Activated CD8-positive, alpha-beta T cell treated with anti-CD3 and anti-CD28 coated beads, Interleukin-2, amount 10 ng/mL, durations not matched to agents 7 days and 5 days (primary cell): ENCODE results near the gene TACR2. TPM values are rescaled to one million over a fixed set of nuclear protein-coding genes. Genes with fewer than 3 reads are reported as not detected.

Experiments used
- ATAC-seq: fragments of 150-1000 bp; cut with Tn5 transposase; one replicate; pipeline ENCODE4 v1.10.0; 2021; ENCODE audit warnings: moderate library complexity
- CTCF ChIA-PET: fragments of 350-600 bp; sonication (Branson Sonifier 250); formaldehyde crosslinking; loops from one replicate; lab custom pipeline; 2021; ENCODE audit warnings: antibody characterized with exemption; lab: Charles Lee
- POLR2A ChIA-PET: fragments of 350-600 bp; sonication (Branson Sonifier 250); formaldehyde crosslinking; loops from one replicate; lab custom pipeline; 2021; ENCODE audit warnings: antibody characterized with exemption; lab: Charles Lee
- DNase-seq: peaks from one replicate; pipeline ENCODE4 v3.0.0-alpha.2; 2020
- H3K27ac Mint-ChIP-seq: one replicate; pipeline ENCODE4 v1.8.0; 2021; ENCODE audit warnings: mild to moderate bottlenecking, mixed read lengths
- H3K27me3 Mint-ChIP-seq: one replicate; pipeline ENCODE4 v1.8.0; 2021; ENCODE audit warnings: low read depth, mixed read lengths
- H3K36me3 Mint-ChIP-seq: one replicate; pipeline ENCODE4 v1.8.0; 2021; ENCODE audit warnings: low read depth, mixed read lengths
- H3K4me1 Mint-ChIP-seq: one replicate; pipeline ENCODE4 v1.8.0; 2021; ENCODE audit warnings: low read depth, mixed read lengths
- H3K4me3 Mint-ChIP-seq: one replicate; pipeline ENCODE4 v1.8.0; 2021; ENCODE audit warnings: mild to moderate bottlenecking, mixed read lengths
- H3K9me3 Mint-ChIP-seq: one replicate; pipeline ENCODE4 v1.8.0; 2022; ENCODE audit warnings: mixed read lengths; ENCODE audit not compliant: insufficient read depth
- total RNA-seq, 2 experiments: library from RNA; stranded (reverse); gene quantifications; one replicate each; pipeline ENCODE4 v1.2.3, GENCODE V29; 2021

TACR2 gene
- total RNA-seq, 2 experiments from 2014 or later: not detected

- DNase-seq (no peak), ATAC-seq (no peak)
- Mint-ChIP-seq H3K4me1 (peaks cover 20% of the 10 kb centered on the region), H3K27ac (no peak overlapping the region), H3K36me3 (no peaks in the 10 kb centered on the region), H3K4me3 (no peak overlapping the region), H3K9me3 (no peaks in the 10 kb centered on the region), H3K27me3 (peaks cover 23% of the 10 kb centered on the region)
- CTCF ChIA-PET: interaction anchor here (1.0 to 1.5 kb wide), 3 partner anchors 10 to 34 kb away, joined by 3 to 7 read pairs (median 3); no protein-coding TSS in a partner anchor
- POLR2A ChIA-PET: no interaction called here
Measured at GRCh38 chr10:69446650-69447151, 30.0 kb upstream of the TACR2 start.

- POLR2A ChIA-PET: no interaction called here
- DNase-seq (no peak), ATAC-seq (no peak)
- no peaks in the 10 kb centered on the region for H3K36me3 Mint-ChIP-seq
- peaks cover 17% of the 10 kb centered on the region for H3K4me1 Mint-ChIP-seq
- no peak overlapping the region for H3K4me3 Mint-ChIP-seq
- peaks cover 24% of the 10 kb centered on the region for H3K27me3 Mint-ChIP-seq
- no peak overlapping the region for H3K27ac Mint-ChIP-seq
- CTCF ChIA-PET: interaction anchor here (1.0 to 1.5 kb wide), 2 partner anchors 11 to 19 kb away, joined by 3 to 7 read pairs; no protein-coding TSS in a partner anchor
- no peaks in the 10 kb centered on the region for H3K9me3 Mint-ChIP-seq
Measured at GRCh38 chr10:69446229-69446628, 29.5 kb upstream of the TACR2 start.

GRCh38 chr10:69445041-69445440, 28.3 kb upstream of the TACR2 start:
- no peak for DNase-seq
- H3K4me3 Mint-ChIP-seq: no peak overlapping the region
- peaks cover 13% of the 10 kb centered on the region for H3K4me1 Mint-ChIP-seq
- ChIA-PET CTCF (no interaction called here), POLR2A (no interaction called here)
- H3K36me3 Mint-ChIP-seq: no peaks in the 10 kb centered on the region
- no peak overlapping the region for H3K27ac Mint-ChIP-seq
- no peaks in the 10 kb centered on the region for H3K9me3 Mint-ChIP-seq
- H3K27me3 Mint-ChIP-seq: peaks cover 27% of the 10 kb centered on the region
- no peak for ATAC-seq

- H3K27me3 Mint-ChIP-seq: peaks cover 31% of the 10 kb centered on the region
- no peaks in the 10 kb centered on the region for H3K36me3 Mint-ChIP-seq
- peaks cover 4% of the 10 kb centered on the region for H3K4me1 Mint-ChIP-seq
- ATAC-seq (no peak), DNase-seq (no peak)
- H3K9me3 Mint-ChIP-seq: no peaks in the 10 kb centered on the region
- H3K27ac Mint-ChIP-seq: no peak overlapping the region
- H3K4me3 Mint-ChIP-seq: no peak overlapping the region
- ChIA-PET CTCF (no interaction called here), POLR2A (no interaction called here)
Measured at GRCh38 chr10:69443354-69443753, 26.6 kb upstream of the TACR2 start.

GRCh38 chr10:69439813-69440506, 23.2 kb upstream of the TACR2 start:
- ATAC-seq (no peak), DNase-seq (no peak)
- no peak overlapping the region for H3K4me3 Mint-ChIP-seq
- CTCF ChIA-PET: interaction anchor here (0.7 to 1.6 kb wide), 4 partner anchors 9 to 67 kb away, joined by 3 to 6 read pairs (median 4); no protein-coding TSS in a partner anchor
- H3K4me1 Mint-ChIP-seq: peaks cover 4% of the 10 kb centered on the region
- peaks cover 28% of the 10 kb centered on the region for H3K27me3 Mint-ChIP-seq
- H3K9me3 Mint-ChIP-seq: no peaks in the 10 kb centered on the region
- POLR2A ChIA-PET: no interaction called here
- H3K36me3 Mint-ChIP-seq: no peaks in the 10 kb centered on the region
- H3K27ac Mint-ChIP-seq: no peak overlapping the region

GRCh38 chr10:69439350-69439739, 22.6 kb upstream of the TACR2 start:
- no peak overlapping the region for H3K4me3 Mint-ChIP-seq
- no peaks in the 10 kb centered on the region for H3K36me3 Mint-ChIP-seq
- peaks cover 4% of the 10 kb centered on the region for H3K4me1 Mint-ChIP-seq
- H3K9me3 Mint-ChIP-seq: no peaks in the 10 kb centered on the region
- DNase-seq (no peak), ATAC-seq (no peak)
- POLR2A ChIA-PET: no interaction called here
- CTCF ChIA-PET: interaction anchor here (1.1 to 1.6 kb wide), 2 partner anchors 11 to 14 kb away, joined by 3 to 6 read pairs; no protein-coding TSS in a partner anchor
- peaks cover 26% of the 10 kb centered on the region for H3K27me3 Mint-ChIP-seq
- no peak overlapping the region for H3K27ac Mint-ChIP-seq

GRCh38 chr10:69438536-69439349, 22.0 kb upstream of the TACR2 start:
- no peak for DNase-seq
- CTCF ChIA-PET: interaction anchor here (1.1 kb wide), 1 partner anchor 13 kb away, joined by 3 read pairs; no protein-coding TSS in a partner anchor
- Mint-ChIP-seq H3K27ac (no peak overlapping the region), H3K36me3 (no peaks in the 10 kb centered on the region), H3K4me3 (no peak overlapping the region), H3K9me3 (no peaks in the 10 kb centered on the region), H3K4me1 (peaks cover 4% of the 10 kb centered on the region), H3K27me3 (peaks cover 28% of the 10 kb centered on the region)
- POLR2A ChIA-PET: no interaction called here
- no peak for ATAC-seq

- POLR2A ChIA-PET: no interaction called here
- H3K36me3 Mint-ChIP-seq: no peaks in the 10 kb centered on the region
Measured at GRCh38 chr10:69437321-69438259, 20.9 kb upstream of the TACR2 start.

GRCh38 chr10:69435966-69436520, 19.3 kb upstream of the TACR2 start:
- ChIA-PET POLR2A (no interaction called here), CTCF (interaction anchor here (0.7 kb wide), 1 partner anchor 13 kb away, joined by 3 read pairs; no protein-coding TSS in a partner anchor)
- Mint-ChIP-seq H3K9me3 (no peaks in the 10 kb centered on the region), H3K27me3 (peaks cover 30% of the 10 kb centered on the region), H3K4me1 (peaks cover 4% of the 10 kb centered on the region), H3K36me3 (no peaks in the 10 kb centered on the region), H3K4me3 (no peak overlapping the region), H3K27ac (no peak overlapping the region)
- ATAC-seq: no peak
- DNase-seq: no peak

More at GRCh38 chr10:69437321-69438259, 20.9 kb upstream of the TACR2 start:
- ATAC-seq (no peak), DNase-seq (no peak)
- Mint-ChIP-seq H3K4me1 (peaks cover 4% of the 10 kb centered on the region), H3K27me3 (peaks cover 33% of the 10 kb centered on the region), H3K4me3 (no peak overlapping the region), H3K9me3 (no peaks in the 10 kb centered on the region), H3K27ac (no peak overlapping the region)
- CTCF ChIA-PET: no interaction called here

- Mint-ChIP-seq H3K4me3 (no peak overlapping the region), H3K27ac (no peak overlapping the region), H3K4me1 (peaks cover 2% of the 10 kb centered on the region), H3K27me3 (peaks cover 27% of the 10 kb centered on the region), H3K36me3 (no peaks in the 10 kb centered on the region), H3K9me3 (no peaks in the 10 kb centered on the region)
- DNase-seq (no peak), ATAC-seq (no peak)
- CTCF ChIA-PET: interaction anchor here (1.2 to 1.6 kb wide), 2 partner anchors 27 to 72 kb away, joined by 3 read pairs; no protein-coding TSS in a partner anchor
- POLR2A ChIA-PET: no interaction called here
Measured at GRCh38 chr10:69434926-69435325, 18.2 kb upstream of the TACR2 start.
